Measurements from ENCODE around the gene EGLN2.

The EGLN2 gene

DNA sequence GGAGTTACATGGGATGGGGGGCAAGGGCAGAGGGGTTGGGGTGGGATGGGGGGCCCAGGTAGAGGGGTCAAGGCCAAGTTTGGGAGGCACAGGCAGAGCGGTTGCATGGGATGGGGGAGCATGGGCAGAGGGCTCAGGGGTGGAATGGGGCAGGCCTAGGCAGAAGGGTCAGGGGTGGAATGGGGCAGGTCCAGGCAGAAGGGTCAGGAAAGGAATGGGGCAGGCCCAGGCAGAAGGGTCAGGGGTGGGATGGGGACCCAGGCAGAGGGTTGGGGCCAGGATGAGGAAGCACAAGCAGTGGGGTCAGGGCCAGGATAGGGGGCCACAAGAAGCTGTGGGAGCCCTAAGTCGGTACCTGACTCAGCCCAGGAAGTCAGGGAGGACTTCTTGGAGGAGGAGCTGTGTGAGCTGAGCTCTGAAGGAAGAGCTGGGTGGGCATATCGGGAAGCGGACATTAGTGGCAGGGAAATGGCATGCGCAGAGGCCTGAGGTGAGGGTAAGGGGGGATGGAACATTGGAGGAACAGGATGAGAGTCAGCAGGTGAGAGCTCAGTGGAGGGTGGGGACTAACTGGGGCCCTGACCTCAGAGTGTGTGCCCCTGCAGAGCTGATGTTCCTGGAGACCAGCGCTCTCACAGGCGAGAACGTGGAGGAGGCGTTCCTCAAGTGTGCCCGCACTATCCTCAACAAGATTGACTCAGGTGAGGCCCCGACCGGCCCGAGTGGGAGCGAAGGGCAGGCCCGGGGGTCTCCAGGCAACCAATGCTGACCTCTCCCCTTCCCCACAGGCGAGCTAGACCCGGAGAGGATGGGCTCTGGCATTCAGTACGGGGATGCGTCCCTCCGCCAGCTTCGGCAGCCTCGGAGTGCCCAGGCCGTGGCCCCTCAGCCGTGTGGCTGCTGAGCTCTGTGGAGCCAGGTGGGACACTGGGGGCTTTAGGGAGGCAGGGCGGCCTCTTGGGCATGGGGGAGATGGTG is 12.6 kb upstream of the EGLN2 start:
- no peak for DNase-seq (ENCODE audit: low read depth)
- no peak overlapping the region for H3K4me3 ChIP-seq (ENCODE audit: low read length)
- TF ChIP-seq, protein P1, sequence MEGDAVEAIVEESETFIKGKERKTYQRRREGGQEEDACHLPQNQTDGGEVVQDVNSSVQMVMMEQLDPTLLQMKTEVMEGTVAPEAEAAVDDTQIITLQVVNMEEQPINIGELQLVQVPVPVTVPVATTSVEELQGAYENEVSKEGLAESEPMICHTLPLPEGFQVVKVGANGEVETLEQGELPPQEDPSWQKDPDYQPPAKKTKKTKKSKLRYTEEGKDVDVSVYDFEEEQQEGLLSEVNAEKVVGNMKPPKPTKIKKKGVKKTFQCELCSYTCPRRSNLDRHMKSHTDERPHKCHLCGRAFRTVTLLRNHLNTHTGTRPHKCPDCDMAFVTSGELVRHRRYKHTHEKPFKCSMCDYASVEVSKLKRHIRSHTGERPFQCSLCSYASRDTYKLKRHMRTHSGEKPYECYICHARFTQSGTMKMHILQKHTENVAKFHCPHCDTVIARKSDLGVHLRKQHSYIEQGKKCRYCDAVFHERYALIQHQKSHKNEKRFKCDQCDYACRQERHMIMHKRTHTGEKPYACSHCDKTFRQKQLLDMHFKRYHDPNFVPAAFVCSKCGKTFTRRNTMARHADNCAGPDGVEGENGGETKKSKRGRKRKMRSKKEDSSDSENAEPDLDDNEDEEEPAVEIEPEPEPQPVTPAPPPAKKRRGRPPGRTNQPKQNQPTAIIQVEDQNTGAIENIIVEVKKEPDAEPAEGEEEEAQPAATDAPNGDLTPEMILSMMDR (conservative IDR thresholded peaks at IDR 0.05; ENCODE audit: low read length): no peak

DNA sequence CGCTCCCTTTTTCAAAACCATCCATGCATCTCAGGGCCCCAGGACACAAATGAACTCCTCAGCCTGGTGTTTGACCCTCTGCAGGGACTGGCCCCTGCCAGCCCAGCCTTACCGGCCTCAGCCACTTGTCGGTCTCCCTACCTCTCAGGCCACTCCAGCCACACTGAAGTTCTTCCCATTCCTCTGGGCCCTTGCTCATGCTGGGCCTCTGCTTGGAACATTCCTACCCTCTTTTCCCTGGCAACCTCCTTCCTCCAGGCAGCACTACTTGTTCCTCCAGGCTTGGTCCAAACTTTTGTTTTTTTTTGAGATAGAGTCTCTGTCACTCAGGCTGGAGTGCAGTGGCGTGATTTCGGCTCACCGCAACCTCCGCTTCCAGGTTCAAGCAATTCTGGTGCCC is 7.6 kb upstream of the EGLN2 start:
- TF ChIP-seq, protein P1 (conservative IDR thresholded peaks at IDR 0.05; ENCODE audit: low read length): no peak
- no peak for DNase-seq (ENCODE audit: low read depth)
- H3K4me3 ChIP-seq (ENCODE audit: low read length): no peak overlapping the region

DNA sequence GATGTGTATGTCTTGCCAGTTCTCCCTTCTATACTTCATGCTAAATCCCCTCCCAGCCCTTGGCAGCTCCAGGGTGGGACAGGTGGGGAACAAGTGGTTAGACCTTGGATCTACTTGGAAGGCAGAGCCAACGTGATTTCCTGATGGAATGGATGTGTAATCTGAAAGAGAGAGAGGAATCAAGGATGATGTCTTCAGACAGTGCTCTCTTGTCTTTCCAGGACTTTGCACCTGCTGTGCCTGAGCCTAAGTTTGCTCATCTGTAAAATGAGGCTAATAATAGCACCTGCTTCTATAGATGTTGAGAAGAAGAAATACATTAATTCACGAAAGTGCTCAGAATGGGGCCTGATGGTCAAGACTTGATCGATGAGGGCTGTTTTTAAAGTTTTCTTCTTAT is 7.0 kb upstream of the EGLN2 start:
- H3K4me3 ChIP-seq (ENCODE audit: low read length): no peak overlapping the region
- TF ChIP-seq, protein P1 (conservative IDR thresholded peaks at IDR 0.05; ENCODE audit: low read length): no peak
- no peak for DNase-seq (ENCODE audit: low read depth)

DNA sequence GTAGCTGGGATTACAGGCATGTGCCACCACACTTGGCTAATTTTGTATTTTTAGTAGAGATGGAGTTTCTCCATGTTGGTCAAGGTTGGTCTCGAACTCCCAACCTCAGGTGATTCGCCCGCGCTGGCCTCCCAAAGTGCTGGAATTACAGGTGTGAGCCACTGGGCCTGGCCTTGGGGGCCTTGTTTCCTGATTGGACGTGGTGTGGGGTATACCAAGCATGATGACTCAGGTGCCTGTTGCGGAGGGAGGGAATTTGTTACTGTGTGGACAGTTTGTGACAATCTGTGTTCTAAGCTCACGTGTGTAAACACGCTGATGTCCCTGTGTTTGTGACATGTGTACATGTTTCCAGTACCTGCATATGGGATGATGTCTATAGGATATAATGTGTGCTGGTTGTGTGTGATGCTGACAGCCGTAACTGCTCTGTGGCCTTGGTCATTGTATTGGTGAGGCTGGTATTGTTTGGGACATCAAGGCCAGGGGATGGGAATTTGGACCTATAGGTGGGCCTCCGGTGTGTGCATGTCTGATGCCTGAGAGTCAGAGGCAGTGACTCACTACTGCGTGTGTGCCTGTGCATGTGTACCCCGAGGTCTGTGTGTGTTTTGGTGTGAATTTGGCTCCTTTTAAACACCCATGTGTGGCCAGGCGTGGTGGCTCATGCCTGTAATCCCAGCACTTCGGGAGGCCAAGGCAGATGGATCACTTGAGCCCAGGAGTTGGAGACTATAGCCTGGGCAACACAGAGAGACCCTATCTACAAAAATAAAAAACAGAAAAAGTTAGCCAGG is 1.6 kb upstream of the EGLN2 start:
- TF ChIP-seq, protein P1 (conservative IDR thresholded peaks at IDR 0.05; ENCODE audit: low read length): no peak
- no peak overlapping the region; the same call in 1 of the 2 replicates for H3K4me3 ChIP-seq (ENCODE audit: low read length)

DNA sequence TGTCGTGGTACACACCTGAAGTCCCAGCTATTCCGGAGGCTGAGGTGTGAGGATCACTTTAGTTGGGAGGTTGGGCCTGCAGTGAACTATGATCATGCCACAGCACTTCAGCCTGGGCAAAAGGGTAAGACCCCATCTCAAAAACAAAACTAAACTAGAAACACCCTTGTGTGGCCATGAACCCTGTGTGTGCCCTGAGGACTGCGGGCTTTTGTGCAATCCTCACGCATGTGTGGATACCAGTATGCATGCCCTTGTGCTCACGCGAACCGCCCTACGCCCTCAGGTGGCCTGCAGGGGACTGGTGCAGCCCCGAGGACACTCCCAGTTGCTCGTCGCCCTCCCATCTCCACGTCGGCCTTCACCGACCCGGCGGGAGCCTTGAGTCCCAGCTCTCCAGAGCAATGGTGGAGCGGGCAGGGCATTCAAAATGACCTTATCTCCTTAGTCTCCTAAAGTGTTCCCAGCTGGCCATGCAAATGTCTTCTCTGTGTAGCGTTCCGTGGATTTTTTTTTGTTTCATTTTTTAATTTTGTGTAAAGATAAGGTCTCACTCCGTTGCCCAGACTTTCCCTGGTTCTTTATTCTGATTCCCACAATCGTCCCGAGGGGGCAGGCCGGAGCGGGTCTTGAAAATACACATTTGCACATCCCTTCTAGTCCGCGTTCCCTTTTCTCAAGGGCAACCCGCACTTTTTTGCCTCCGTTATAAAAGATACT is 868 bp upstream of the EGLN2 start:
- DNase-seq (ENCODE audit: low read depth): peak; percentile 63
- H3K4me3 ChIP-seq (ENCODE audit: low read length): peak overlapping the region; percentile 60

More for the DNA sequence above, 1.6 kb upstream of the EGLN2 start:
- DNase-seq (ENCODE audit: low read depth): no peak

More for the DNA sequence above, 868 bp upstream of the EGLN2 start:
- TF ChIP-seq, protein P1 (conservative IDR thresholded peaks at IDR 0.05; ENCODE audit: low read length): peak; percentile 60
